ENCODE measurements around the gene PNLIPRP3. TPM values are rescaled to one million over a fixed set of nuclear protein-coding genes. Genes with fewer than 3 reads are reported as not detected.

Gene PNLIPRP3
- total and polyA plus RNA-seq, 2 of the 8 experiments (the other 6 are each of a cell fraction or from before 2014, with no cell fraction given), result not detected

- no peaks in the 10 kb centered on the region for H3K23me2 ChIP-seq (ENCODE audit: low read depth, low read length)
- no peaks in the 10 kb centered on the region for H3K27me3 ChIP-seq (replicated peaks in 1 of 4; ENCODE audit: control insufficient read depth in 3 of 4, extremely low read depth in 1 of 4, insufficient read depth in 3 of 4, low read length in 3 of 4)
- no peaks in the 10 kb centered on the region for H3K79me2 ChIP-seq (ENCODE audit: control insufficient read depth in 1 of 2, insufficient read depth in 2 of 2, low read length in 2 of 2)
- no peaks in the 10 kb centered on the region for H3K36me3 ChIP-seq (ENCODE audit: control insufficient read depth in 2 of 4, insufficient read depth in 4 of 4, low read length in 3 of 4)
- no peak overlapping the region for H3K14ac ChIP-seq (ENCODE audit: insufficient read length)
- DNase-seq (ENCODE audit: low read depth in 1 of 2, low spot score in 2 of 2) (no peak), FAIRE-seq (no peak)
- no peak overlapping the region for H3K23ac ChIP-seq (ENCODE audit: insufficient read length)
- peaks cover 0 to 3% (median 0%) of the 10 kb centered on the region in 4 experiments; a peak in 1 of 7 replicates for H3K4me1 ChIP-seq (replicated peaks in 1 of 4; ENCODE audit: control insufficient read depth in 3 of 4, insufficient read depth in 4 of 4, low read length in 3 of 4)
- no peak overlapping the region for H4K5ac ChIP-seq (ENCODE audit: insufficient read length, low read depth, low read length)
- POLR2A ChIA-PET (ENCODE audit: partially characterized antibody), result interaction anchor here (0.7 kb wide), 1 partner anchor 113 kb away, joined by 4 read pairs; no protein-coding TSS in a partner anchor
- no peak overlapping the region for H2BK120ac ChIP-seq (replicated peaks; ENCODE audit: low read depth, low read length)
- no peak overlapping the region for H3K4me2 ChIP-seq (ENCODE audit: insufficient read depth in 1 of 2, low read depth in 2 of 2, low read length in 2 of 2)
- H2BK5ac ChIP-seq (ENCODE audit: low read depth, low read length), result no peak overlapping the region; the same call in 1 of the 2 replicates
- TF ChIP-seq NRF1 (IDR thresholded peaks at IDR 0.05; ENCODE audit: low read depth, low read length) (no peak), CEBPB (IDR thresholded peaks at IDR 0.05; ENCODE audit: low read depth, low read length) (no peak), EZH2 (IDR thresholded peaks at IDR 0.05; ENCODE audit: low read depth, low read length, severe bottlenecking) (no peak), CTBP2 (IDR thresholded peaks at IDR 0.05; ENCODE audit: borderline replicate concordance, insufficient read depth, insufficient read length, low read length) (no peak)
- H4K8ac ChIP-seq (ENCODE audit: extremely low read depth, insufficient read depth, low read length), result no peak overlapping the region
- H3K4me3 ChIP-seq (ENCODE audit: extremely low read depth in 1 of 4, insufficient read depth in 2 of 4, low read depth in 3 of 4, low read length in 4 of 4), result no peak overlapping the region
- no peaks in the 10 kb centered on the region for H4K20me1 ChIP-seq (replicated peaks in 1 of 2; ENCODE audit: control insufficient read depth in 1 of 2, insufficient read depth in 2 of 2, low read length in 2 of 2)
- no peak overlapping the region for H2AK5ac ChIP-seq (ENCODE audit: low read depth, low read length)
- no peak overlapping the region for H2BK12ac ChIP-seq (ENCODE audit: low read depth, low read length)
- no peak overlapping the region for H3K27ac ChIP-seq (ENCODE audit: low read depth, low read length)
- no peak overlapping the region for H2AFZ ChIP-seq (ENCODE audit: low read length)
- H3K9ac ChIP-seq (replicated peaks in 1 of 4; ENCODE audit: extremely low read depth in 1 of 4, low read depth in 3 of 4, low read length in 3 of 4), result no peak overlapping the region
- no peak overlapping the region for H3K4ac ChIP-seq (replicated peaks; ENCODE audit: insufficient read length, low read depth, low read length)
- no peak overlapping the region for H2BK20ac ChIP-seq (ENCODE audit: low read length)
- no peak overlapping the region for H2BK15ac ChIP-seq (ENCODE audit: low read length)
- 76% methylated on average over 2 of the region's 2 CpGs; no CpG with 5 or more reads in 1 of the 2 experiments for WGBS, 2 experiments (ENCODE audit: extremely low coverage in 1 of 2, insufficient coverage in 1 of 2, insufficient read length in 1 of 2, insufficient replicate concordance in 2 of 2, low coverage in 1 of 2, low lambda C conversion rate in 2 of 2, missing lambda C conversion rate in 1 of 2)
- no peak overlapping the region for H3K56ac ChIP-seq (replicated peaks; ENCODE audit: insufficient read length, low read depth, low read length)
- H4K91ac ChIP-seq (replicated peaks; ENCODE audit: insufficient read length, low read length), result no peak overlapping the region
- H3K79me1 ChIP-seq (ENCODE audit: low read depth, low read length), result no peaks in the 10 kb centered on the region
- H3K18ac ChIP-seq (ENCODE audit: extremely low read depth, low read length), result no peak overlapping the region
- CTCF ChIA-PET (ENCODE audit: partially characterized antibody), result interaction anchor here (0.9 to 1.0 kb wide), 2 partner anchors 23 to 37 kb away, joined by 3 to 6 read pairs; no protein-coding TSS in a partner anchor
- no peaks in the 10 kb centered on the region; a peak in 2 of 4 replicates for H3K9me3 ChIP-seq (ENCODE audit: insufficient read depth in 2 of 2, low read depth in 1 of 2, low read length in 1 of 2)
These were observed 23.2 kb downstream of the PNLIPRP3 start for GRCh38 chr10:116450861-116451260.
